Breast epithelium (tissue), 3 donors: ENCODE results near the gene GYS2.

Experiments
- POLR2AphosphoS5 ChIP-seq, 3 donors: sonication (generic); formaldehyde crosslinking; IDR thresholded peaks; one replicate each; pipeline ENCODE4 v1.6.1; 2017; ENCODE audit warnings: antibody characterized with exemption in 3 of 3
- TF ChIP-seq, protein P1 (sequence below), 3 donors: fragments of 450-650 bp; IDR thresholded peaks; one replicate each; pipeline ENCODE4 v1.5.1; 2016 to 2017; ENCODE audit warnings: antibody characterized with exemption in 3 of 3, mild to moderate bottlenecking in 3 of 3, moderate library complexity in 3 of 3

DNA sequence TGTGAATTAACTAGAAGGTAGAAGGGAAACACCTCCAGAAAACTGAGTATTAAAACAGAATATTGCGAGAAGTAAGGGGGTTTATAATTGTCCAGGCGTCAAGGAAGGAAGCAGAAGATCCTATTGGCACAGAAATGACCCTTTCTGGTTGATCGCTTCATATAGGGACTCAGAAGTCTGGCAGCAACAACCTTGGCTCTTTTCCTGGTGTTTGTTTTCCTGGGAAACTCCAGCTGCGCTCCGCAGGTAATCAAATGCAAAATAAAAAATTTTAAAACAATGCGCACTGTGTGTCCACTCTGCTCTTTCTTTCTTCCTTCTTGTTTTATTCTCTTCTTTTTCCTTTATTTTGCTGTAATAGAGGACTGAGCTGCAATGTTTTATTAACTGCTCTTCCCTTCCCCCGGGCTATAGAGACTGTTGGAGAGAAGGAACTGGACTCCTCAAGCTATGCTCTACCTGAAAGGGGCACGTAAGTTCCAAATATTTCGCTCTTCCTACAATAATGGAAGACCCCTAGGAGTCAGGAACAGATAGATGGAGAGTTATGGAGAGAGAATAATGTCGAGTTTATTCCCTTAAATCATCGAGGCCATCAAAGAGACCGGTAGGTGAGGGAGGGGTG, 77.8 kb downstream of the GYS2 start:
- TF ChIP-seq, protein P1, sequence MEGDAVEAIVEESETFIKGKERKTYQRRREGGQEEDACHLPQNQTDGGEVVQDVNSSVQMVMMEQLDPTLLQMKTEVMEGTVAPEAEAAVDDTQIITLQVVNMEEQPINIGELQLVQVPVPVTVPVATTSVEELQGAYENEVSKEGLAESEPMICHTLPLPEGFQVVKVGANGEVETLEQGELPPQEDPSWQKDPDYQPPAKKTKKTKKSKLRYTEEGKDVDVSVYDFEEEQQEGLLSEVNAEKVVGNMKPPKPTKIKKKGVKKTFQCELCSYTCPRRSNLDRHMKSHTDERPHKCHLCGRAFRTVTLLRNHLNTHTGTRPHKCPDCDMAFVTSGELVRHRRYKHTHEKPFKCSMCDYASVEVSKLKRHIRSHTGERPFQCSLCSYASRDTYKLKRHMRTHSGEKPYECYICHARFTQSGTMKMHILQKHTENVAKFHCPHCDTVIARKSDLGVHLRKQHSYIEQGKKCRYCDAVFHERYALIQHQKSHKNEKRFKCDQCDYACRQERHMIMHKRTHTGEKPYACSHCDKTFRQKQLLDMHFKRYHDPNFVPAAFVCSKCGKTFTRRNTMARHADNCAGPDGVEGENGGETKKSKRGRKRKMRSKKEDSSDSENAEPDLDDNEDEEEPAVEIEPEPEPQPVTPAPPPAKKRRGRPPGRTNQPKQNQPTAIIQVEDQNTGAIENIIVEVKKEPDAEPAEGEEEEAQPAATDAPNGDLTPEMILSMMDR (IDR thresholded peaks at IDR 0.05), result no peak
- TF ChIP-seq POLR2AphosphoS5 (IDR thresholded peaks at IDR 0.05), result no peak
